Upper lobe of left lung (tissue), 4 donors: ENCODE measurements around the gene FAM181B.

Experiments
- POLR2A ChIP-seq, 4 donors: fragments of 450-650 bp; IDR thresholded peaks; one replicate each; pipeline ENCODE4 v1.5.1; 2016 to 2017; ENCODE audit warnings: antibody characterized with exemption in 4 of 4, mild to moderate bottlenecking in 2 of 4
- POLR2AphosphoS5 ChIP-seq, 2 donors: sonication (generic); formaldehyde crosslinking; IDR thresholded peaks; one replicate each; pipeline ENCODE4 v1.5.1; 2017; ENCODE audit warnings: antibody characterized with exemption in 2 of 2
- TF ChIP-seq, protein P1 (sequence below), 6 experiments: fragments of 450-650 bp in 4 of 6; fragments of 200-600 bp in 2 of 6; sonication (generic) in 2 of 6; IDR thresholded peaks; one replicate each; pipeline ENCODE4 v1.5.1; 2016 to 2019; ENCODE audit warnings: antibody characterized with exemption in 6 of 6

- TF ChIP-seq POLR2AphosphoS5 (IDR thresholded peaks at IDR 0.05), result no peak
- TF ChIP-seq, protein P1, sequence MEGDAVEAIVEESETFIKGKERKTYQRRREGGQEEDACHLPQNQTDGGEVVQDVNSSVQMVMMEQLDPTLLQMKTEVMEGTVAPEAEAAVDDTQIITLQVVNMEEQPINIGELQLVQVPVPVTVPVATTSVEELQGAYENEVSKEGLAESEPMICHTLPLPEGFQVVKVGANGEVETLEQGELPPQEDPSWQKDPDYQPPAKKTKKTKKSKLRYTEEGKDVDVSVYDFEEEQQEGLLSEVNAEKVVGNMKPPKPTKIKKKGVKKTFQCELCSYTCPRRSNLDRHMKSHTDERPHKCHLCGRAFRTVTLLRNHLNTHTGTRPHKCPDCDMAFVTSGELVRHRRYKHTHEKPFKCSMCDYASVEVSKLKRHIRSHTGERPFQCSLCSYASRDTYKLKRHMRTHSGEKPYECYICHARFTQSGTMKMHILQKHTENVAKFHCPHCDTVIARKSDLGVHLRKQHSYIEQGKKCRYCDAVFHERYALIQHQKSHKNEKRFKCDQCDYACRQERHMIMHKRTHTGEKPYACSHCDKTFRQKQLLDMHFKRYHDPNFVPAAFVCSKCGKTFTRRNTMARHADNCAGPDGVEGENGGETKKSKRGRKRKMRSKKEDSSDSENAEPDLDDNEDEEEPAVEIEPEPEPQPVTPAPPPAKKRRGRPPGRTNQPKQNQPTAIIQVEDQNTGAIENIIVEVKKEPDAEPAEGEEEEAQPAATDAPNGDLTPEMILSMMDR (IDR thresholded peaks at IDR 0.05), result no peak
- no peak for TF ChIP-seq POLR2A (IDR thresholded peaks at IDR 0.05)
Measured at GRCh38 chr11:82734120-82734479, 436 bp upstream of the FAM181B start.
